HEK293 (cell line): ENCODE measurements around the gene FBXL7.

Experiments used
- CTCF ChIA-PET: fragments of 350-600 bp; formaldehyde crosslinking; extraction: SDS; loops from one replicate; lab custom pipeline; 2021; ENCODE audit warnings: antibody characterized with exemption; lab: Yijun Ruan, JAX
- POLR2A ChIA-PET: fragments of 300-600 bp; formaldehyde crosslinking; extraction: SDS; loops from one replicate; lab custom pipeline; 2020; ENCODE audit warnings: antibody characterized with exemption, inconsistent platforms; lab: Yijun Ruan, JAX
- H3K27ac ChIP-seq: fragments of 200-500 bp; sonication (Bioruptor generic); 2 replicates; pipeline ENCODE4 v1.5.1; 2014; ENCODE audit warnings: low read depth, low read length, control low read depth, inconsistent platforms; ENCODE audit errors: extremely low read depth
- H3K36me3 ChIP-seq, 2 experiments: fragments of 200-500 bp in 1 of 2; sonication (Bioruptor generic) in 1 of 2; 1 replicate in 1 of 2; 2 replicates in 1 of 2; pipeline ENCODE4 v1.5.1; 2014 to 2017; ENCODE audit warnings: inconsistent platforms in 2 of 2, low read length in 2 of 2; ENCODE audit not compliant: control insufficient read depth in 2 of 2, insufficient read depth in 1 of 2
- H3K4me1 ChIP-seq: fragments of 200-500 bp; sonication (Bioruptor generic); 2 replicates; pipeline ENCODE4 v1.5.1; 2014; ENCODE audit warnings: mild to moderate bottlenecking, low read length, inconsistent platforms; ENCODE audit not compliant: control insufficient read depth, insufficient read depth
- H3K4me3 ChIP-seq: 2 replicates; pipeline ENCODE4 v1.5.1; 2011; ENCODE audit warnings: low read depth, mild to moderate bottlenecking, control low read depth, low read length, moderate library complexity
- H3K9me3 ChIP-seq: fragments of 200-500 bp; sonication (Bioruptor generic); 2 replicates; pipeline ENCODE4 v1.5.1; 2014; ENCODE audit warnings: low read depth, low read length, inconsistent platforms; ENCODE audit not compliant: control insufficient read depth, insufficient read depth
- GLIS1 ChIP-seq: fragments of 450-650 bp; formaldehyde crosslinking; IDR thresholded peaks from 2 replicates; pipeline ENCODE4 v1.5.1; 2016; ENCODE audit warnings: missing biosample characterization, missing genetic modification characterization
- HOXA7 ChIP-seq: sonication (generic); formaldehyde crosslinking; IDR thresholded peaks from 2 replicates; pipeline ENCODE4 v1.8.1; 2022; ENCODE audit warnings: missing genetic modification reagents, borderline replicate concordance
- KLF9 ChIP-seq: fragments of 450-650 bp; formaldehyde crosslinking; IDR thresholded peaks from 2 replicates; pipeline ENCODE4 v1.5.1; 2016; ENCODE audit warnings: missing biosample characterization, missing genetic modification characterization, low read depth
- OSR2 ChIP-seq: fragments of 450-650 bp; formaldehyde crosslinking; IDR thresholded peaks from 2 replicates; pipeline ENCODE4 v1.5.1; 2016; ENCODE audit warnings: missing biosample characterization, missing genetic modification characterization
- PBX3 ChIP-seq: sonication (generic); formaldehyde crosslinking; IDR thresholded peaks from 2 replicates; pipeline ENCODE4 v1.8.1; 2022; ENCODE audit warnings: mild to moderate bottlenecking, moderate library complexity, missing genetic modification reagents
- SCRT1 ChIP-seq: fragments of 450-650 bp; formaldehyde crosslinking; IDR thresholded peaks from 2 replicates; pipeline ENCODE4 v1.5.1; 2016; ENCODE audit warnings: missing biosample characterization, missing genetic modification characterization, borderline replicate concordance
- SCRT2 ChIP-seq: fragments of 450-650 bp; formaldehyde crosslinking; IDR thresholded peaks from 2 replicates; pipeline ENCODE4 v1.5.1; 2016; ENCODE audit warnings: missing biosample characterization, missing genetic modification characterization
- ZBTB21 ChIP-seq: fragments of 450-650 bp; formaldehyde crosslinking; IDR thresholded peaks from 2 replicates; pipeline ENCODE4 v1.5.1; 2017; ENCODE audit warnings: missing biosample characterization, missing genetic modification characterization
- ZIC2 ChIP-seq: fragments of 450-650 bp; formaldehyde crosslinking; IDR thresholded peaks from 2 replicates; pipeline ENCODE4 v1.5.1; 2016; ENCODE audit warnings: missing biosample characterization, missing genetic modification characterization
- ZNF140 ChIP-seq: fragments of 450-650 bp; formaldehyde crosslinking; IDR thresholded peaks from 2 replicates; pipeline ENCODE4 v1.5.1; 2016; ENCODE audit warnings: missing biosample characterization, missing genetic modification characterization
- ZNF146 ChIP-seq: fragments of 450-650 bp; formaldehyde crosslinking; IDR thresholded peaks from 2 replicates; pipeline ENCODE4 v1.5.1; 2016; ENCODE audit warnings: missing biosample characterization, missing genetic modification characterization
- ZNF184 ChIP-seq: fragments of 450-650 bp; IDR thresholded peaks from 2 replicates; pipeline ENCODE4 v1.5.1; 2018; ENCODE audit warnings: missing biosample characterization, mild to moderate bottlenecking, missing genetic modification characterization
- ZNF202 ChIP-seq: fragments of 450-650 bp; formaldehyde crosslinking; IDR thresholded peaks from 2 replicates; pipeline ENCODE4 v1.5.1; 2016; ENCODE audit warnings: missing biosample characterization, missing genetic modification characterization, borderline replicate concordance
- ZNF223 ChIP-seq: fragments of 450-650 bp; formaldehyde crosslinking; IDR thresholded peaks from 2 replicates; pipeline ENCODE4 v1.5.1; 2016; ENCODE audit warnings: missing biosample characterization, missing genetic modification characterization
- ZNF23 ChIP-seq: fragments of 450-650 bp; formaldehyde crosslinking; IDR thresholded peaks from 2 replicates; pipeline ENCODE4 v1.5.1; 2016; ENCODE audit warnings: missing biosample characterization, missing genetic modification characterization, borderline replicate concordance
- ZNF292 ChIP-seq: fragments of 450-650 bp; formaldehyde crosslinking; IDR thresholded peaks from 2 replicates; pipeline ENCODE4 v1.5.1; 2016; ENCODE audit warnings: low read depth, missing biosample characterization, missing genetic modification characterization, borderline replicate concordance
- ZNF394 ChIP-seq: fragments of 450-650 bp; formaldehyde crosslinking; IDR thresholded peaks from 2 replicates; pipeline ENCODE4 v1.5.1; 2016; ENCODE audit warnings: missing biosample characterization, missing genetic modification characterization, mild to moderate bottlenecking, moderate library complexity, borderline replicate concordance
- ZNF544 ChIP-seq: fragments of 450-650 bp; formaldehyde crosslinking; IDR thresholded peaks from 2 replicates; pipeline ENCODE4 v1.5.0; 2017; ENCODE audit warnings: missing biosample characterization, missing genetic modification characterization
- ZNF558 ChIP-seq: fragments of 450-650 bp; formaldehyde crosslinking; IDR thresholded peaks from 2 replicates; pipeline ENCODE4 v1.5.1; 2016; ENCODE audit warnings: missing biosample characterization, missing genetic modification characterization
- ZNF561 ChIP-seq: fragments of 450-650 bp; IDR thresholded peaks from 2 replicates; pipeline ENCODE4 v1.5.1; 2018; ENCODE audit warnings: missing biosample characterization, missing genetic modification characterization, borderline replicate concordance
- ZNF585B ChIP-seq: fragments of 450-650 bp; formaldehyde crosslinking; IDR thresholded peaks from 2 replicates; pipeline ENCODE4 v1.5.1; 2016; ENCODE audit warnings: missing biosample characterization, missing genetic modification characterization
- ZNF610 ChIP-seq: fragments of 450-650 bp; formaldehyde crosslinking; IDR thresholded peaks from 2 replicates; pipeline ENCODE4 v1.5.1; 2016; ENCODE audit warnings: missing biosample characterization, missing genetic modification characterization, borderline replicate concordance
- ZNF629 ChIP-seq: fragments of 450-650 bp; formaldehyde crosslinking; IDR thresholded peaks from 2 replicates; pipeline ENCODE4 v1.5.1; 2017; ENCODE audit warnings: missing biosample characterization, missing genetic modification characterization
- ZNF768 ChIP-seq: fragments of 450-650 bp; formaldehyde crosslinking; IDR thresholded peaks from 2 replicates; pipeline ENCODE4 v1.5.1; 2018; ENCODE audit warnings: missing biosample characterization, mild to moderate bottlenecking, missing genetic modification characterization
- ZNF776 ChIP-seq: fragments of 450-650 bp; formaldehyde crosslinking; IDR thresholded peaks from 2 replicates; pipeline ENCODE4 v1.5.0; 2017; ENCODE audit warnings: missing biosample characterization, missing genetic modification characterization, borderline replicate concordance
- ZNF837 ChIP-seq: fragments of 450-650 bp; formaldehyde crosslinking; IDR thresholded peaks from 2 replicates; pipeline ENCODE4 v1.5.1; 2016; ENCODE audit warnings: missing biosample characterization, missing genetic modification characterization
- ZNF843 ChIP-seq: fragments of 450-650 bp; formaldehyde crosslinking; IDR thresholded peaks from 2 replicates; pipeline ENCODE4 v1.5.1; 2016; ENCODE audit warnings: missing biosample characterization, missing genetic modification characterization
- ZSCAN18 ChIP-seq: fragments of 450-650 bp; formaldehyde crosslinking; IDR thresholded peaks from 2 replicates; pipeline ENCODE4 v1.5.1; 2016; ENCODE audit warnings: missing biosample characterization, missing genetic modification characterization
- ZSCAN23 ChIP-seq: fragments of 450-650 bp; formaldehyde crosslinking; IDR thresholded peaks from 2 replicates; pipeline ENCODE4 v1.5.1; 2016; ENCODE audit warnings: missing biosample characterization, missing genetic modification characterization
- ZSCAN4 ChIP-seq: fragments of 450-650 bp; formaldehyde crosslinking; IDR thresholded peaks from 2 replicates; pipeline ENCODE4 v1.5.1; 2017; ENCODE audit warnings: missing biosample characterization, missing genetic modification characterization
- ZSCAN5A ChIP-seq: fragments of 450-650 bp; formaldehyde crosslinking; IDR thresholded peaks from 2 replicates; pipeline ENCODE4 v1.5.1; 2016; ENCODE audit warnings: missing biosample characterization, missing genetic modification characterization

Gene FBXL7

GRCh38 chr5:15550502-15551112 lies 50.6 kb downstream of the FBXL7 start:
- TF ChIP-seq ZNF561 (tag by site-specific recombination): no peak
- no peak for TF ChIP-seq ZNF843 (tag by site-specific recombination)
- TF ChIP-seq ZNF776 (tag by site-specific recombination): no peak
- TF ChIP-seq ZNF394 (tag by site-specific recombination): no peak
- no peak for TF ChIP-seq ZIC2 (tag by site-specific recombination)
- no peak for TF ChIP-seq ZNF202 (tag by site-specific recombination)
- no peak for TF ChIP-seq ZBTB21 (tag by site-specific recombination)
- no peak for TF ChIP-seq ZNF610 (tag by site-specific recombination)
- no peak for TF ChIP-seq GLIS1 (tag by site-specific recombination)
- TF ChIP-seq ZNF558 (tag by site-specific recombination): no peak
- TF ChIP-seq ZNF585B (tag by site-specific recombination): no peak
- no peak for TF ChIP-seq ZNF23 (tag by site-specific recombination)
- TF ChIP-seq ZNF768 (tag by site-specific recombination): no peak
- TF ChIP-seq PBX3: no peak
- TF ChIP-seq ZSCAN23 (tag by site-specific recombination): no peak
- no peak for TF ChIP-seq ZNF629 (tag by site-specific recombination)
- no peak for TF ChIP-seq ZNF544
- TF ChIP-seq OSR2 (tag by site-specific recombination): no peak
- TF ChIP-seq SCRT2 (tag by site-specific recombination): no peak
- TF ChIP-seq ZSCAN18: no peak
- no peak overlapping the region for H3K4me3 ChIP-seq
- no peaks in the 10 kb centered on the region for H3K36me3 ChIP-seq
- ChIA-PET CTCF (interaction anchor here (0.5 kb wide), 1 partner anchor 274 kb away, joined by 3 read pairs; no protein-coding TSS in a partner anchor), POLR2A (no interaction called here)
- H3K9me3 ChIP-seq: no peaks in the 10 kb centered on the region
- no peak overlapping the region for H3K27ac ChIP-seq
- H3K4me1 ChIP-seq: no peaks in the 10 kb centered on the region

DNA sequence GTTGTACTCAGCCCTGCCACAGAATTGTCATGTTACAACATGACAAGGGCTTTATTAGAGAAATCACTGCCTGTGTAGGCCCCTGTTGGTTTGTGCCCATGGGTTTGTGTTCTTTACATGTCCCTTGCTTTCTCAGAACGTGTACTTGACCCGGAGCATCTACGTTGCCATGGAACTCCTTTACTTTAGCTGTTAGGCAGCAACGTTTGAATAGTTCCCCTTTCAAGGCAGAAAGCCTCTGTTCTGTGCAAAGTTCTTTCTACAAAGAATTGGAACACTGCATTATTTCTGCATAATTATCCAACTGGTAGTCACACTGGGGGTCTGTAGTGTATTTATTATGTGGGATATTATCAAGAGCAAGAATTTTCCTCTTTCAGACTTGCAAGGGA lies 51.1 kb downstream of the FBXL7 start:
- CTCF ChIA-PET: no interaction called here
- H3K4me3 ChIP-seq: no peak overlapping the region
- no peak overlapping the region for H3K27ac ChIP-seq
- no peaks in the 10 kb centered on the region for H3K4me1 ChIP-seq
- no peaks in the 10 kb centered on the region for H3K36me3 ChIP-seq
- H3K9me3 ChIP-seq: no peaks in the 10 kb centered on the region
- POLR2A ChIA-PET: no interaction called here
- no peak for TF ChIP-seq ZNF292
- no peak for TF ChIP-seq HOXA7 (CRISPR knock-in tag)
- no peak for TF ChIP-seq KLF9 (tag by site-specific recombination)
- TF ChIP-seq ZNF837 (tag by site-specific recombination): no peak
- no peak for TF ChIP-seq ZNF146 (tag by site-specific recombination)
- TF ChIP-seq ZSCAN5A (tag by site-specific recombination): no peak
- TF ChIP-seq ZNF544: no peak
- no peak for TF ChIP-seq ZNF223 (tag by site-specific recombination)
- no peak for TF ChIP-seq ZNF140
- no peak for TF ChIP-seq ZNF184
- no peak for TF ChIP-seq SCRT1 (tag by site-specific recombination)
- no peak for TF ChIP-seq ZSCAN4 (tag by site-specific recombination)
